HepG2 (cell line): Measurements from ENCODE around the gene TCF12. TPM values are rescaled to one million over a fixed set of nuclear protein-coding genes. Genes with fewer than 3 reads are reported as not detected.
A peak's percentile ranks its signal among the peaks of the same experiment; 100 is the strongest.

ENCODE experiments used
- ATAC-seq: fragments of 200-7000 bp; cut with Tn5 transposase; 3 replicates; pipeline ENCODE4 v1.9.1; 2020; ENCODE audit warnings: mild to moderate bottlenecking, moderate library complexity
- BruUV-seq: library from RNA; stranded (reverse); fragments of 400-500 nt; replicated peaks from 2 replicates; lab custom pipeline; 2021; lab: Mats Ljungman, UMichigan
- CTCF ChIA-PET: fragments of 300-600 bp; formaldehyde crosslinking; extraction: SDS; loops from one replicate; lab custom pipeline; 2021; ENCODE audit warnings: low total read pairs, inconsistent platforms, low intra/inter-chr PET ratio; lab: Yijun Ruan, JAX
- POLR2A ChIA-PET: fragments of 350-600 bp; sonication (Branson Sonifier 250); formaldehyde crosslinking; loops from one replicate; lab custom pipeline; 2020; ENCODE audit warnings: antibody characterized with exemption, inconsistent platforms; lab: Yijun Ruan, JAX
- DNase-seq: peaks from one replicate; pipeline ENCODE4 v3.0.0-alpha.2; 2015; ENCODE audit warnings: low spot score
- FAIRE-seq: peaks from 3 replicates; lab custom pipeline; 2011; peaks lifted over from hg19 to GRCh38; lab: Jason Lieb, UNC
- H2AFZ ChIP-seq: one replicate; pipeline ENCODE4 v1.6.1; 2011; ENCODE audit warnings: low read length, inconsistent platforms
- H3K27ac ChIP-seq: fragments of 300-600 bp; 3 replicates; pipeline ENCODE4 v1.8.0; 2011; ENCODE audit warnings: mixed run types, mild to moderate bottlenecking, mixed read lengths, low read length, inconsistent platforms; ENCODE audit not compliant: insufficient read depth; ENCODE audit errors: extremely low read length
- H3K27me3 ChIP-seq, 2 experiments: fragments of 200-600 bp in 1 of 2; 2 replicates in 1 of 2; 3 replicates in 1 of 2; pipeline versions ENCODE4 v1.6.0 to v1.8.0; 2011; ENCODE audit warnings: low read length in 2 of 2, mild to moderate bottlenecking in 2 of 2, moderate library complexity in 2 of 2, inconsistent platforms in 1 of 2; ENCODE audit not compliant: insufficient read depth in 2 of 2, control insufficient read depth in 1 of 2
- H3K36me3 ChIP-seq, 2 experiments: fragments of 200-600 bp in 1 of 2; replicated peaks in 1 of 2; 2 replicates in 1 of 2; 3 replicates in 1 of 2; pipeline versions ENCODE4 v1.5.1 to v1.8.0; 2011; ENCODE audit warnings: low read length in 2 of 2, inconsistent platforms in 1 of 2; ENCODE audit not compliant: insufficient read depth in 2 of 2, control insufficient read depth in 1 of 2
- H3K4me1 ChIP-seq: 2 replicates; pipeline ENCODE4 v1.5.1; 2012; ENCODE audit warnings: low read length, inconsistent platforms; ENCODE audit not compliant: insufficient read depth
- H3K4me2 ChIP-seq: 2 replicates; pipeline ENCODE4 v1.6.0; 2011; ENCODE audit warnings: low read depth, low read length, inconsistent platforms
- H3K4me3 ChIP-seq, 3 experiments: fragments of 200-600 bp in 1 of 3; sonication (generic), shearing (Covaris generic) in 1 of 3; replicated peaks in 1 of 3; 2 replicates each; pipeline ENCODE4 v1.5.1; 2011 to 2016; ENCODE audit warnings: low read length in 3 of 3, inconsistent platforms in 2 of 3, low read depth in 2 of 3, mild to moderate bottlenecking in 2 of 3, control low read depth in 1 of 3, mixed read lengths in 1 of 3; ENCODE audit not compliant: insufficient read depth in 1 of 3
- H3K79me2 ChIP-seq: one replicate; pipeline ENCODE4 v1.6.1; 2011; ENCODE audit warnings: low read length, inconsistent platforms; ENCODE audit not compliant: insufficient read depth
- H3K9ac ChIP-seq: 2 replicates; pipeline ENCODE4 v1.6.0; 2011; ENCODE audit warnings: mild to moderate bottlenecking, low read depth, low read length, inconsistent platforms; ENCODE audit not compliant: insufficient read depth
- H3K9me3 ChIP-seq: 2 replicates; pipeline ENCODE4 v1.5.1; 2012; ENCODE audit warnings: mild to moderate bottlenecking, low read length
- H4K20me1 ChIP-seq: 2 replicates; pipeline ENCODE4 v1.6.0; 2011; ENCODE audit warnings: inconsistent platforms, mild to moderate bottlenecking, low read length, moderate library complexity; ENCODE audit not compliant: insufficient read depth
- ARNT ChIP-seq: fragments of 450-650 bp; IDR thresholded peaks from 2 replicates; pipeline ENCODE4 v1.6.1; 2017
- FOXA1 ChIP-seq, 2 experiments: fragments of 450-650 bp in 1 of 2; sonication (generic) in 1 of 2; formaldehyde crosslinking in 1 of 2; IDR thresholded peaks; 2 replicates each; pipeline versions ENCODE4 v1.4.0 to v1.6.1; 2016 to 2020; ENCODE audit warnings: missing genetic modification reagents in 1 of 2
- YY1 ChIP-seq: IDR thresholded peaks from 2 replicates; pipeline ENCODE4 v1.6.1; 2011; ENCODE audit warnings: low read length, low read depth, moderate library complexity, mild to moderate bottlenecking; ENCODE audit not compliant: insufficient read depth, insufficient replicate concordance
- in situ Hi-C: cut with HindIII; loops from 2 replicates; pipeline ENCODE4 v1.10.0; 2017; ENCODE audit warnings: low pct_unique_long_range_greater_than_20kb; ENCODE audit not compliant: extremely low pct_ligation_motif_present
- intact Hi-C: fragments of 100-400 bp; cut with micrococcal nuclease; formaldehyde crosslinking; loops from one replicate; pipeline ENCODE4 v1.10.0; 2022; ENCODE audit not compliant: unreplicated experiment
- polyA plus RNA-seq, 8 experiments: library from polyadenylated mRNA; depleted of rRNA in 3 of 8; stranded (reverse) in 7 of 8; unstranded in 1 of 8; fragments of >200 nt; fragmentation: Illumina TruSeq in 4 of 8; extraction: Trizol in 4 of 8; gene quantifications; 2 replicates each; pipeline versions ENCODE4 v1.2.1 to v1.2.3, GENCODE V29; 2011 to 2016; ENCODE audit warnings: low read depth in 4 of 8, missing spikeins in 1 of 8, mixed read lengths in 1 of 8; ENCODE audit not compliant: insufficient read depth in 1 of 8
- total RNA-seq, 5 experiments: library from RNA; depleted of rRNA; stranded (reverse); fragments of >200 nt; fragmentation: Illumina TruSeq; extraction: Trizol; gene quantifications; 2 replicates each; pipeline ENCODE4 v1.2.3, GENCODE V29; 2016; ENCODE audit warnings: low read depth in 1 of 5
- TF ChIP-seq, protein P1 (sequence below): IDR thresholded peaks from 2 replicates; pipeline ENCODE4 v1.4.0; 2020; ENCODE audit warnings: mild to moderate bottlenecking, missing genetic modification reagents

Gene TCF12
- total and polyA plus RNA-seq, 2 of the 13 experiments (the other 11 are each of a cell fraction or from before 2014, with no cell fraction given), result 48.6 to 51.1 TPM

DNA sequence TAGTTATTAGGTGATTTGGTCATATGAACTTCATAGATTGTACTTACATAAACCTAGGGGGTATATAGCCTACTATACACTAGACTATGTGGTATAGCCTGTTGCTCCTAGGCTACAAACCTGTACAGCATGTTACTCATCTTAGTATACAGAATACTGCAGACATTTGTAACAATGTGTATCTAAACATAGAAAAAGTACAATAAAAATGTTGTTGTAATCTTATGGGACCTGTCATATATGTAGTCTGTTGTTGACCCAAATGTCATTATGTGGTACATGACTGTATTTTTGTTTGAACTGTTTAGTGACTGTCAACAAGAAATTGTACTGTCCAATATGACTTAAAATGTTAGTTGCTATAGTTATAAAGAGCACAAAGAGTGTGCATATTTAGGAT is 69.8 kb downstream of the TCF12 start:
- CTCF ChIA-PET, result no interaction called here
- in situ Hi-C loops (no loop called here), intact Hi-C loops (loop anchor here (2.0 kb wide), 1 partner anchor 65 kb away; no protein-coding TSS in a partner anchor)
- peak; percentile 64 for ATAC-seq
- no TSS peak for BruUV-seq
- H3K36me3 ChIP-seq, result 0 out of 5 replicates have a peak, but pooled peaks cover 0 to 5% of the 10 kb centered on the region in 2 experiments
- no peak for FAIRE-seq
- no peak overlapping the region for H3K27ac ChIP-seq
- TF ChIP-seq ARNT (no peak), YY1 (no peak), FOXA1 (IDR thresholded peaks at IDR 0.05) (0 out of 2 replicates have a peak, but pooled peaks have one; percentile 25), FOXA1 (CRISPR knock-in tag; IDR thresholded peaks at IDR 0.05) (peak; percentile 21; the same call in 1 of the 2 replicates)
- TF ChIP-seq, protein P1, sequence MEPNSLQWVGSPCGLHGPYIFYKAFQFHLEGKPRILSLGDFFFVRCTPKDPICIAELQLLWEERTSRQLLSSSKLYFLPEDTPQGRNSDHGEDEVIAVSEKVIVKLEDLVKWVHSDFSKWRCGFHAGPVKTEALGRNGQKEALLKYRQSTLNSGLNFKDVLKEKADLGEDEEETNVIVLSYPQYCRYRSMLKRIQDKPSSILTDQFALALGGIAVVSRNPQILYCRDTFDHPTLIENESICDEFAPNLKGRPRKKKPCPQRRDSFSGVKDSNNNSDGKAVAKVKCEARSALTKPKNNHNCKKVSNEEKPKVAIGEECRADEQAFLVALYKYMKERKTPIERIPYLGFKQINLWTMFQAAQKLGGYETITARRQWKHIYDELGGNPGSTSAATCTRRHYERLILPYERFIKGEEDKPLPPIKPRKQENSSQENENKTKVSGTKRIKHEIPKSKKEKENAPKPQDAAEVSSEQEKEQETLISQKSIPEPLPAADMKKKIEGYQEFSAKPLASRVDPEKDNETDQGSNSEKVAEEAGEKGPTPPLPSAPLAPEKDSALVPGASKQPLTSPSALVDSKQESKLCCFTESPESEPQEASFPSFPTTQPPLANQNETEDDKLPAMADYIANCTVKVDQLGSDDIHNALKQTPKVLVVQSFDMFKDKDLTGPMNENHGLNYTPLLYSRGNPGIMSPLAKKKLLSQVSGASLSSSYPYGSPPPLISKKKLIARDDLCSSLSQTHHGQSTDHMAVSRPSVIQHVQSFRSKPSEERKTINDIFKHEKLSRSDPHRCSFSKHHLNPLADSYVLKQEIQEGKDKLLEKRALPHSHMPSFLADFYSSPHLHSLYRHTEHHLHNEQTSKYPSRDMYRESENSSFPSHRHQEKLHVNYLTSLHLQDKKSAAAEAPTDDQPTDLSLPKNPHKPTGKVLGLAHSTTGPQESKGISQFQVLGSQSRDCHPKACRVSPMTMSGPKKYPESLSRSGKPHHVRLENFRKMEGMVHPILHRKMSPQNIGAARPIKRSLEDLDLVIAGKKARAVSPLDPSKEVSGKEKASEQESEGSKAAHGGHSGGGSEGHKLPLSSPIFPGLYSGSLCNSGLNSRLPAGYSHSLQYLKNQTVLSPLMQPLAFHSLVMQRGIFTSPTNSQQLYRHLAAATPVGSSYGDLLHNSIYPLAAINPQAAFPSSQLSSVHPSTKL (CRISPR knock-in tag), result 0 out of 2 replicates have a peak, but pooled peaks have one; percentile 38
- no peaks in the 10 kb centered on the region for H3K9me3 ChIP-seq
- H3K27me3 ChIP-seq, result no peaks in the 10 kb centered on the region
- H3K79me2 ChIP-seq, result peaks cover 75% of the 10 kb centered on the region
- H3K4me2 ChIP-seq, result no peak overlapping the region
- H3K9ac ChIP-seq, result no peak overlapping the region
- H3K4me1 ChIP-seq, result peaks cover 37% of the 10 kb centered on the region
- no peak overlapping the region for H2AFZ ChIP-seq
- DNase-seq, result no peak
- H3K4me3 ChIP-seq, result no peak overlapping the region
- POLR2A ChIA-PET, result no interaction called here
- peaks cover 24% of the 10 kb centered on the region for H4K20me1 ChIP-seq
